Fibroblast of skin of right quadriceps (primary cell): Measurements from ENCODE around the gene KRTCAP2.
"Not testable (repeated sequence)": the region's sequence is repeated elsewhere in the genome, so short reads cannot be mapped to it uniquely, and the experiment has no call there.

ENCODE experiments used
- DNase-seq: peaks from one replicate; pipeline ENCODE4 v3.0.0-alpha.2; 2013

KRTCAP2 gene

DNA sequence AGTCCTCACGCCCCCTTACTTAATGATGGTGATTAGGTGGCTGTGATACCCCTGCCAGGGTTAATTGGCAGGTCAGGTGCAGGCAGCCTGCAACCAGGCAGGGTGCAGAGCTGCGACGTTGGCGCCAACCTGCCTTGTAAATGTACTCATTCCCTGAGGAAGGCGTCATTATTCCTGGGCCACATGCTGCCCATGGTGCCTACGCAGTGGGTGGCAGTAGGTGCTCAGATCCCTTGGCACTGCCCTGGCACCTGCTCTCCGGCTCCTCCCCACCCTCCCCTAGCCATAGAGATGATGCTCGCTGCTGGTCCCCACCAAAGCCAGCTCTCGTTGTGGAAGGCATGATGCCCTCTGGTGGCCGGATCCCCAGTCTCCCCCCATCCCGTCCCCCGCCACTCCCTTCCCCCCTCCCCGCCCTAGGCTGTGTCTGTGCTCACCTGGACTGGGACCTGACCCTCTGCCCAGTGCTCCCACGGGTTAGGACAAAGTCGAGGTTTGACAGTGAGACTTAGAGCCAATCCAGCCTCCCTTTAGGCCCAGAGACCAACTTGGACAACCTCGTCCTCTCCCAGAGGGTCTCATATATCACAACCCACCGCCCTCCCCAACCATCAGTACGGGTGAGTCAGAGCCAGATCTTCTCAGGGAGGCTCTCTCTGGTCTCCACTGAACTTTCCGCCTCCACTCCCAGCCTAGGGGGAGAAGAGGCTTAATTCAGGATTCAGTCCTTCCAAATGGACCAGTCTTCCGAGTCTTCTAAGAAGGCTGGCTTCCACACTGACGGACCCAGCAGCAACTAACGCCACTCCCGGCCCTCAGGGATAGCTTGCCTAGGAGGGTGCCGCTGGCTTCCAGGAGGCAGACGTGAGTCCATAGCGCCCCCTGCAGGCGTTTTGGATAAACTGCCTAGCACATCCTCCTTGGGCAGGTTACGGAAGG lies 5.7 kb downstream of the KRTCAP2 start:
- peak; percentile 73 for DNase-seq

DNA sequence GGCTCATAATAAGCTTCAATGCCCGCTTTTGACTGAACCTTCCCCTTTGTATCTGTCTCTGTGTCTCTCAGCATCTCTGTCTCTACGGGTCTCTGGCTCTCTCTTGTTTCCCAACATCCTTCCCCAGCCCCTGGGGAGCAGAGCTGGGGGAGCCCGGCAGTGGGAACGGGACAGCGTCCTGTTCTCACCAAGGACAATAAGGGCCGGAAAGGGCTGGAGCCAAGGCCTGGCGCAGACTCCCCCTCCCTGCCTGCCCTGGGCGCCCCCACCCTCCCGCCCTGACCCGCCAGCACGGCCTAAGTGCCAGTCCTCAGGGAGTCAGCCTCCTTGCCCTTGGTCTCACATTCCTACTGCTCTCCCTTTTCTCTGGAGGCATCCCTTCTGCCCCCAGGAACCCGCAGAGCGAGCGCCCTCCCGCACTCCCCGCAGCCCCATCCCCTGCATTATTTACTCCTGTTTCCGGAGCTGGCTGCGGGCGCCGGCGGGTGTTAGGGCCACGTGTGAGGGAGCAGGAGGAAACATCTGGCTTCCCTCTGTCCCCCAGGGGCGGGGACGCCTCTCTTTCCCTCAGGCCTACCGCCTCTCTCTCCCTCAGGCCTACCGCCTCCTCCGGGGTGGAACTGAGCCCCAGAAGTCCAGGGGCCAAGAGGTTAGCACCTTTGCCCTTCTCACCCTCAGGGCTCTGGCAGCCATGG lies 6.5 kb downstream of the KRTCAP2 start:
- DNase-seq = no peak

DNA sequence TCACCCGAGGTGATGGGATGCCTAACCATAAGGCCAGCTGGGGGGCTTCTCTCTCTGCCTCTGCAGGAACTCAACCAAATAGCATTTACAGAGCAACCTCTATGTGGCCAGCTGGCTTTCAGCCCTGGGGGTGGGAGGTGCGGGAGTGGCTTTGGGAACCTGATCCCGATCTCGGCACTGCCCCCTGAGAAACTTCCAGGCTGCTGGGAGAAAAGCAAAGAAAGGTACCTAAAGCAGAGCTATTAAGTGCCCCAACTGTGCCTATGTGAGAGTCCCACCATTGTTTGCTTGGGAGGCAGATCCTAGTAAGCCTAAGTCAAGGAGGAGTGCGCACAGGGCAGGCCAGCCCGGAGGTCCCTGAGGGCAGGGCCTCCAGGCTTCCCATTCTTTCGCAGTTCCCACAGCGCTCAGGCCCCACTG lies 7.0 kb downstream of the KRTCAP2 start:
- no peak for DNase-seq

DNA sequence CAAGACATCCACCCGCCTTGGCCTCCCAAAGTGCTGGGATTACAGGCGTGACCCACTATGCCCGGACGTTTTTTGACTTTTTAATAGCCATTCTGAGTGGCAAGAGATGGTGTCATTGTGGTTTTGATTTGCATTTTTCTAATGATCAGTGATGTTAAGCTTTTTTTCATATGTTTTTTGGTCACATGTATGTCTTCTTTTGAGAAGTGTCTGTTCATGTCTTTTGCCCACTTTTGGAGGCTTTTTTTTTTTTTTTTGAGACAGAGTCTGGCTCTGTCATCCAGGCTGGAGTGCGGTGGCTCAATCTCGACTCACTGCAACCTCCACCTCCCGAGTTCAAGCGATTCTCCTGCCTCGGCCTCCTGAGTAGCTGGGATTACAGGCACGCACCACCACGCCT lies 8.5 kb downstream of the KRTCAP2 start:
- DNase-seq = not testable (repeated sequence)

DNA sequence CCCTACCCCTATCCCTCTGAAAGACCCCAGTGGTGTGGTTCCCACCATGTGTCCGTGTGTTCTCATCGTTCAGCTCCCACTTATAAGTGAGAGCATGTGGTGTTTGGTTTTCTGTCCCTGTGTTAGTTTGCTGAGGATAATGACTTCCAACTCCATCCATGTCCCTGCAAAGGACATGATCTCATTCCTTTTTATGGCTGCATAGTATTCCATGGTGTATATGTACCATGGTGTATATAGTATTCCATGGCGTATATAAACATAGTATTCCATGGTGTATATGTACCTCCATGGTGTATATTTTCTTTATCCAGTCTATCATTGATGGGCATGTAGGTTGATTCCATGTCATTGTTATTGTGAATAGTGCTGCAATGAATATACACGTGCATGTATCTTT lies 9.3 kb downstream of the KRTCAP2 start:
- not testable (repeated sequence) for DNase-seq

DNA sequence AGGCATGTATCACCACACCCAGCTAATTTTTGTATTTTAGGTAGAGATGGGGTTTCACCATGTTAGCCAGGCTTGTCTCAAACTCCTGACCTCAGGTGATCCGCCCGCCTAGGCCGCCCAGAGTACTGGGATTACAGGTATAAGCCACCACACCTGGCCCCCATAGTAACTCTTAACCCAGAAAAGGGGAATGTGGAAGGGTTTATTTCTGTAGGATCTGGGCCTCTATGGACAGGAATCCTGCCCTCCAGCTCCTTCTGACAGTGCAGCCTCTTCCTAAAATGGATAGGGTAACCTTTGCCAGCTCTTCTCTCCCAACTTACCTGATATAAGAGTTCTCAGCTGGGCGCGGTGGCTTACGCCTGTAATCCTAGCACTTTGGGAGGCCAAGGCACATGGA lies 10.5 kb downstream of the KRTCAP2 start:
- DNase-seq = not testable (repeated sequence)

DNA sequence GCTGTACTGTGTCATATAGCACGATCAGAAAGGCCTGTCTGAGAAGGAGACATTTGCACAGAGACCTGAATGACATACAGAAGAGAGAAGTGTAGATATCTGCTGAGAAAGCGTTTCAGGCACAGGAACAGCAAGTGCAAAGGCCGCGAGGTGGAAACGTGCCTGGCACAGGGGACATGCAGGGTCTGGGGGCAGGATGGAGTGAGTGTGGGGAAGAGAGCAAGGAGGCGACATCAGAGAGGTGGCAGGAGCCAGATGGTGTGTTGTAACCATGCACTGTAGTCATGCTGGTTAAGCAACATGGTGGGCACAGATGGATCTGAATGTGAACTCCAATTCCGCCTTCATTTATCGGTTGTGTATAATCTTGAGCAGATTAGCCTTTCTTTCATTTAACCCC lies 13.0 kb downstream of the KRTCAP2 start:
- DNase-seq = no peak

DNA sequence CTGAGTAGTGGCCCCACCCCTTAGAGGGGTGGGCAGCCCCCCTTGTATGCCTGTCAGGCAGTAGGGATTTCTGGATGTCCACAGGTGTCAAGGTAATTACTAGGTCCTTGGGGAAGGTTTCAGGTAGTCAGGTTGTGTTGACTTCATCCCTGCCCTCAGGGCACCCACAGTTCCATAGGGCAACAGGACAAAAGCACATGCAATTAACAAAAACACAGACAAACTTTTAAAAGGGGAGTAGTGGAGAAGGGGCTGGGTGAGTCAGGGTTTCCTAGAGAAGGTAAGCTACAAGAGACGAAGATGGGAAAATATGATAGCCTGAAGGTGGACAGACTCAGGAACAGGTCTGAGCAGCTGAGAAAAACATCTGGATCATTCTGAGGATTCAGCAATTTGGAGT lies 14.1 kb downstream of the KRTCAP2 start:
- no peak for DNase-seq

DNA sequence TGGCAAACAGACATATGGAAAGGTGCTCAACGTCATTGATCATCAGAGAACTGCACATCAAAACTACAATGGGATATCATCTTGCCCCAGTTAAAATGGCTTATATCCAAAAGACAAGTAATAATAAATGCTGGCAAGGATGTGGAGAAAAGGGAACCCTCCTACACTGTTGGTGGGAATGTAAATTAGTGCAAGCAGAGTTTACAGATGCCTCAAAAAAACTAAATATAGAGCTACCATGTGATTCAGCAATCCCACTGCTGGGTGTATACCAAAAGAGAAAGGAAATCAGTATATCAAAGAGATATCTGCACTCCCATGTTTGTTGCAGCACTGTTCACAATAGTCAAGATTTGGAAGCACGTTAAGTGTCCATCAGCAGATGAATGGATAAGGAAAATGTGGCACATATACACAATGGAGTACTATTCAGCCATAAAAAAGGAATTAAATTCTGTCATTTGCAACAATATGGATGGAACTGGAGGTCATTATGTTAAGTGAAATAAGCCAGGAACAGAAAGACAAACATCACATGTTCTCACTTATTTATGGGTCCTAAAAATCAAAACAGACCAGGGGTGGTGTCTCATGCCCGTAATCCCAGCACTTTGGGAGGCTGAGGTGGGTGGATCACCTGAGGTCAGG lies 17.0 kb downstream of the KRTCAP2 start:
- not testable (repeated sequence) for DNase-seq

DNA sequence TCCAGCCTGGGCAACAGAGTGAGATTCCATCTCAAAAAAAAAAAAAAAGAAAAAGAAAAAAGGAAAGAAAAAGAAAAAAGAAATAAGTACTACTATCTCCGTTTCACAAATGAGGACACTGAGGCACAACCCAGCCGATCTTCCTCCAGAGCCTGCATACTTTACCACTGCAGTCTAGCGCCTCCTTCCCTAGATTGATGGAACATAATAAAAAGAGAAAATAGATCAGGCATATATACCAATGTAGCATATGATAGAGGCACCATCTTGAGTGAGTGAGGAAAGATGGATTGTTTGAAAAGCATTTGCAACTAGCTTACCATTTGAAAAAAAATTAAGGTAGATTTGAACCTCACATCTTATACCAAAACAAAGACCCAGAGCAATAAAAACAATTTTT lies 27.6 kb downstream of the KRTCAP2 start:
- no peak for DNase-seq

DNA sequence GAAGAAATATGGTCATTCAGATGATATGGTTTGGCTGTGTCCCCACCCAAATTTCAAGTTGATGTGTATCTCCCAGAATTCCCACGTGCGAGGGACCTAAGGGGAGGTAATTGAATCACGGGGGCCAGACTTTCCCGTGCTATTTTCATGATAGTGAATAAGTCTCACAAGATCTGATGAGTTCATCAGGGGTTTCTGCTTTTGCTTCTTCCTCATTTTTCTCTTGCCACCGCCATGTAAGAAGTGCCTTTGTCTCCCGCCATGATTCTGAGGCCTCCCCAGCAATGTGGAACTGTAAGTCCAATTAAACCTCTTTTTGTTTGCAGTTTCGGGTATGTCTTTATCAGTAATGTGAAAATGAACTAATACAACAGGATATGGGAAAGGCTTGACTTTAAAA lies 31.4 kb downstream of the KRTCAP2 start:
- no peak for DNase-seq

DNA sequence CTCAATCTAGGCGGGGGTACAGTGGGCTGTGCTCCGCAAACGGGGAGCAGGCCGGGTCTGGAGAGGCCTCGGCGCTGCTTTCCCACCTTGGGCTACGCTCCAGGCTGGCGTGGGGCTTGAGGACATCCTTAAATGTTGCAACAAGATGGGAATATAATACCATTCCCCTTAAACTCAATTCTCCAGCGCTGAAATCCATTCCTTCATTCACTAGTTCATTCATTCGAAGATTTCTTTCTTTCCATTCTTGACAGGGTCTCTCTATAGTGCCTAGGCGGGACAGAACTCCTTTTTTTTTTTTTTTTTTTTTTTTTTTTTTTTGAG lies 32.5 kb downstream of the KRTCAP2 start:
- DNase-seq = no peak

DNA sequence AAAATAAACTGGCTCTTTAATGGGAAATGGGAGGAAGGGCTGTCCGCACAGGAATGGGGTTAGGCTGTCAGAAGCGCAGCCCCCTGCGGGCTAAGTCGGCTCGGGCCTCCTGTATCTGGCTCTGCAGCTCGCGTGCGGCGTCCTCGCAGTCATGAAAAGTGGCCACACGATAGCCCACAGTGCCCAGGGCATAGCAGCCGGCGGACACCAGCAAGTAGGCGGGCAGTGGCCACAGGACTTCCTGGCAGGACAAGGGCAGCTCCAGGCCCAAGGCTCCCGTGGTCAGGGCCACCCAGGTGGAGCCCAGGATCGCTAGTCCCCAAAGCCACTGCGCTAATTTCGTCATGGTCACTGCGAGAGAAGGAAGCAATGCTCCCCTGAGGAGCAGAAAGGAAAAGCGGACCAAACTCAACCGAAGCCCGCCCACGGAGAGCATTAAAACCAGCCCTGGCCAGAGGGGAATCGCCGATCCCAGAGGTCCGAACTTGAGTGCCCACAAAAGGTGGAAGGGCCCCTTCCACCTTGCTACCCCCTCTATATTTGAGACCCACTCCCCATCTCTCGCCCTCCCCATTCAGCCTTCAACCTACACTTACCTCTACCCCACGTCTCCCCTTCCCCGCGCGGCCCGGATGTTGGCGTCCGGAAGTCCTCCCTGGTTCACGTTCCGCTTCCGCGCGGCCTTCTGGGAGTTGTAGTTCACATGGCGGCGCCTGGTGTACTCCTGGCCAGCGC lies 33.0 kb downstream of the KRTCAP2 start, which contains the start of gene DPM3:
TSS of gene DPM3 (minus strand) at position 637 of the 735 bp plus-strand sequence. CDS start at position 346, 291 bp downstream.
- peak; percentile 67 for DNase-seq

DNA sequence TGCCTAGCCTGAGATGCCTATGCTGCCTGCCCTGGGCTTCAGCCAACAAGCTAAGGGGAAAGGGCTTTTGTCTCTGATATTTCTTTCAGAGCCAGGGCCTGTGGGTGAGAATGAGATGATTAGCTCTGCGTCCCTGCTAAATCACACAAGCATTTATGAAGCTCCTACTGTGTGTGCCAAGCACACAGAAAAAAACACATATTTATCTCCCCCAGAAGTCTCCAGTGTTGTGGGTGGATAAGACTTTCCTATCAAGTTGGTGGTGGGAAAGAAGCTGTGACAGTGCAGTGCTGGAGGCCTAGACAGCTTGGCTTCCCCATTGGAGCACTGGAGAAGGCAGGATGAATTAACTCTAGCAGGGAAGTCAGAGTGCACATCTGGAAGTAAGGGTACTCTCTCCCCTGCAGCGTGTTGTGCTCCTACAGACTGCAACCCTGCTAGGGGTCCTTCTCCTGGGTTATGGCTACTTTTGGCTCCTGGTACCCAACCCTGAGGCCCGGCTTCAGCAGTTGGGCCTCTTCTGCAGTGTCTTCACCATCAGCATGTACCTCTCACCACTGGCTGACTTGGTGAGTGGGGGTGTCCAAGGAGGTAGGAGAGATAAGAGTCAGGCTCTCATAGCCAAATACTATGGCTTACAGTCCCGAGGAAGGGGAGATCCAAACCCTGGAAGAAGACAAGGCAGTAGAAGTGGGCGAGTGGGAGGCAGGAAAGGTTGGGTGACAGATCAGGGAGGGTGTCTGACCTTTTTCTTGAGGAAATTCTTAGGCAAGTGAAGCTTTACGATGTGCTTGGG lies 35.8 kb downstream of the KRTCAP2 start:
- DNase-seq = no peak

DNA sequence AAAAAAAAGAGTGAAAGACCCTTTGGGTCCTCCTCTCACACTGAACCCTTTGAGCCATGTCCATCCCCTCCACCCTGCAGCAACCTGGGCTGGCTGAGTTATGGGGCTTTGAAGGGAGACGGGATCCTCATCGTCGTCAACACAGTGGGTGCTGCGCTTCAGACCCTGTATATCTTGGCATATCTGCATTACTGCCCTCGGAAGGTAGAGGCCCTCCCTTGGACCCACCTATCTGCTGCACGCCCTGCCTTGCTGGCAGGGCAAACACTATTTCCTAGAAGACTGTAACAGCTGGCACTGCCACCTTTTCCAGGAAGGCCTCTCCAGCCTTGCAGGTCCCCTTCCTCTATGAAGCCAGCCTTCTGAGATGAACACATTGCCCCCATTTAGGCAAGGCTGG lies 36.4 kb downstream of the KRTCAP2 start:
- no peak for DNase-seq

DNA sequence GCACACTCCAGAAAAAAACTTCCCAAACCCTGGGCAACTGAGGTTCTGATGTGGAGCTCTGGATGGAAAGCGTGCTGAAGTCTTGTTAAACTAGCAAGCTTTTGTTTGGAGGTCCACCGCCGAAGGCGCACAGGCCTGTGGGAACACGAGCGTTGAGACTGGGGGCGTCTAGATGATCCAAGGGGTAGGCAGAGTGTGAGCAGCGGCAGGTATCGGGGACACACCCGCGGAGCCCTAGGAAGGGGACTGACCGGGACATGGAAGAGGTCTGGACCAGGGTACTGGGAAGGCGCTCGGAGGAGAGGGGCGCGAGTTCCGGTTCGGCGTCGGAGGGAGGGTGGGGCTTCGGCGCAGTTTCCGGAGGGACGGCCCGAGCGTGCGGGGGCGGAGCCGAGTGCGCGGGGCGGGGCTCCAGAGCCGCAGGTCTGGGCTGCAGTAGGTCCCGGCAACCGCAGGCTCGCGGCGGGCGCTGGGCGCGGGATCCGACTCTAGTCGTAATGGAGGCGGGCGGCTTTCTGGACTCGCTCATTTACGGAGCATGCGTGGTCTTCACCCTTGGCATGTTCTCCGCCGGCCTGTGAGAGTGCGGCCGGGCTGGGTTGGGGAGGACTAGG lies 37.6 kb downstream of the KRTCAP2 start, which contains the start of gene SLC50A1:
TSS of gene SLC50A1 (plus strand) at position 438 of the 614 bp plus-strand sequence. CDS start at position 498, 60 bp downstream.
- peak; percentile 91 for DNase-seq

DNA sequence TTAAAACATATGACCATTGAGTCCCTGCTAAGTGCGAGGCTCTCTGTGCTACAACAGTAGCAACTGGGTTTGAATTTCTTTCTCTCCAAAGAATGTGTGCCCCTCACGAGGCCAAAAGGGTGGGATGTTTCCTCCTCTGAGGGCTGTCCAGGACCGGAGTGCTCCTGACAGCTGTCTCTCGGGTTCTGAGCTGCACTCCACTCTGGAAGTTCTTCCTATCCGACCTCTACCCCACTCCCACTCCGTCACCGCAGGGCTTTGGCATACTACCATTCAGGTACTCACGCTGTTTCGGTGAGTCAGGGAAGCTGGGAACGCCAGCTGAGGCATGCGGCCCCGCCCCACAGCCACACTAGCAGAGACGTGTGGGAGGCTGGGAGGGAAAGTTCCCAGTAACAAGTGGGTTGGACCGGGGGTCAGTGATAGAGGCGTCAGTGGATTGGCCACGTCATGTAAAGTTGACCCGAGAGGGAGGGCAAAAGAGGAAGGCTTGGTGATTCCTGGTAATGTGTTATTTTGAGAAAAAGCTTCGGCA lies 38.2 kb downstream of the KRTCAP2 start:
- DNase-seq = peak; percentile 90

DNA sequence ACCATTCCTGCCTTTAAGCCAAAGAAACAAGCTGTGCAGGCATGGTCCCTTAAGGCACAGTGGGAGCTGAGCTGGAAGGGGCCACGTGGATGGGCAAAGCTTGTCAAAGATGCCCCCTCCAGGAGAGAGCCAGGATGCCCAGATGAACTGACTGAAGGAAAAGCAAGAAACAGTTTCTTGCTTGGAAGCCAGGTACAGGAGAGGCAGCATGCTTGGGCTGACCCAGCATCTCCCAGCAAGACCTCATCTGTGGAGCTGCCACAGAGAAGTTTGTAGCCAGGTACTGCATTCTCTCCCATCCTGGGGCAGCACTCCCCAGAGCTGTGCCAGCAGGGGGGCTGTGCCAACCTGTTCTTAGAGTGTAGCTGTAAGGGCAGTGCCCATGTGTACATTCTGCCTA lies 38.8 kb downstream of the KRTCAP2 start:
- DNase-seq = no peak

DNA sequence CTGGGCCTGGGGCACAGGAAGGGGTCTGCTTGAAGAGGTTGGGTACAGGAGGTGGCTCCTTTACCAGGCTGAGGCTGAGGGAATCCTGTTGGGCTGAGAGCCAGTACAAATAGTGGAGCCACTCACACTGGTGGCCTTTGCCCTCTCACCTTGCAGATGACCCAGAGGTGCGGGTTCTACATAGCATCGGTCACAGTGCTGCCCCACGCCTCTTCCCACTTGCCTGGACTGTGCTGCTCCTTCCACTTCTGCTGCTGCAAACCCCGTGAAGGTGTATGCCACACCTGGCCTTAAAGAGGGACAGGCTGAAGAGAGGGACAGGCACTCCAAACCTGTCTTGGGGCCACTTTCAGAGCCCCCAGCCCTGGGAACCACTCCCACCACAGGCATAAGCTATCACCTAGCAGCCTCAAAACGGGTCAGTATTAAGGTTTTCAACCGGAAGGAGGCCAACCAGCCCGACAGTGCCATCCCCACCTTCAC lies 39.3 kb downstream of the KRTCAP2 start:
- DNase-seq = no peak

DNA sequence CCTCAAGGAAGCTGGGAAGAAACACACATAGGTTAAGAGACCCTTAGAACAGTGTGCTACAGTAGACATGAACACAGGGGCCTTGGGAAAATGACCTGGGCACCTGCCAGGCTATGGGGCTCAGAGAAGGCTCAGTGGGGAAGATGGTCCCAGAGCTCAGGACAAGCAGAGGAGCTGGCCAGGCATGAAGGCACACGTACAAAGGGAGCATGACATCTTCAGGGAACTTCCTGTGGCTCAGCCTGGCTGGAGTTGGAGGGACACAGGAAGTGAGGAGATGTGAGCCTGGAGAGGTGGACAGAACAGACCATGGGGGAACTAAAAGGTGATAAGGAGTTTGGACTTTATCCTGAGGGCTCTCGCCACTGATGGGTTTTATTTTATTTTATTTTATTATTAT lies 41.2 kb downstream of the KRTCAP2 start:
- no peak for DNase-seq

DNA sequence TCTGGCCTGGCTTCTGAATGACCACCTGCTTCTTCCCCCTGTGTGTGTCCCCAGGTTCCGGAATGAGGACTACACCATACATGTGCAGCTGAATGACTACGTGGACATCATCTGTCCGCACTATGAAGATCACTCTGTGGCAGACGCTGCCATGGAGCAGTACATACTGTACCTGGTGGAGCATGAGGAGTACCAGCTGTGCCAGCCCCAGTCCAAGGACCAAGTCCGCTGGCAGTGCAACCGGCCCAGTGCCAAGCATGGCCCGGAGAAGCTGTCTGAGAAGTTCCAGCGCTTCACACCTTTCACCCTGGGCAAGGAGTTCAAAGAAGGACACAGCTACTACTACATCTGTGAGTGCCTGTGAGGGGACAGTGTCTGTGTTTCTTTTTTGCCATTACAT lies 41.8 kb downstream of the KRTCAP2 start:
- DNase-seq = no peak
